ENCODE results near the gene TESK2. TPM values are rescaled to one million over a fixed set of nuclear protein-coding genes. Genes with fewer than 3 reads are reported as not detected.

TESK2 gene
- total and polyA plus RNA-seq, 2 of the 13 experiments (the other 11 are each of a cell fraction or from before 2014, with no cell fraction given) = 5.5 to 9.6 TPM

GRCh38 chr1:45512641-45513054, 21.7 kb upstream of the TESK2 start (continued):
- peak; percentile 48; the same call in 1 of the 2 replicates for TF ChIP-seq TARDBP (CRISPR knock-in tag; IDR thresholded peaks at IDR 0.05)

GRCh38 chr1:45510972-45511527, 20.1 kb upstream of the TESK2 start:
- Histone ChIP-seq H3K27me3 (ENCODE audit: control insufficient read depth in 1 of 2, insufficient read depth in 2 of 2, low read length in 2 of 2) (no peaks in the 10 kb centered on the region), H3K4me2 (ENCODE audit: low read depth, low read length) (no peak overlapping the region), H4K20me1 (ENCODE audit: insufficient read depth, low read length) (peaks cover 37% of the 10 kb centered on the region), H2AFZ (ENCODE audit: low read length) (no peak overlapping the region), H3K9ac (ENCODE audit: insufficient read depth, low read depth, low read length) (no peak overlapping the region), H3K9me3 (ENCODE audit: low read length) (no peaks in the 10 kb centered on the region), H3K4me1 (ENCODE audit: insufficient read depth, low read length) (peaks cover 52% of the 10 kb centered on the region), H3K79me2 (ENCODE audit: insufficient read depth, low read length) (peaks cover 16% of the 10 kb centered on the region), H3K27ac (ENCODE audit: extremely low read length, insufficient read depth, low read length) (peak overlapping the region; percentile 8), H3K36me3 (replicated peaks in 1 of 2; ENCODE audit: control insufficient read depth in 1 of 2, insufficient read depth in 2 of 2, low read length in 2 of 2) (peaks cover 35 to 63% of the 10 kb centered on the region in 2 experiments), H3K4me3 (replicated peaks in 1 of 3; ENCODE audit: insufficient read depth in 1 of 3, low read depth in 2 of 3, low read length in 3 of 3) (no peak overlapping the region)
- DNase-seq (ENCODE audit: low spot score) (no peak), ATAC-seq (no peak), FAIRE-seq (no peak)
- in situ Hi-C loops (cut with HindIII; ENCODE audit: extremely low pct_ligation_motif_present, low pct_unique_long_range_greater_than_20kb) = loop anchor here (5.0 kb wide), 1 partner anchor 56 kb away; no protein-coding TSS in a partner anchor
- CTCF ChIA-PET (ENCODE audit: low intra/inter-chr PET ratio, low total read pairs) = interaction anchor here (3.6 kb wide), 1 partner anchor 58 kb away, joined by 49 read pairs; no protein-coding TSS in a partner anchor
- BruUV-seq (replicated peaks) = no TSS peak
- TF ChIP-seq POLR2G (IDR thresholded peaks at IDR 0.05; ENCODE audit: low read depth, low read length) (peak; percentile 8; the same call in 1 of the 2 replicates), STAT6 (CRISPR knock-in tag; IDR thresholded peaks at IDR 0.05; ENCODE audit: borderline replicate concordance) (no peak), POLR2AphosphoS5 (IDR thresholded peaks at IDR 0.05; ENCODE audit: low read depth, low read length) (0 out of 2 replicates have a peak, but pooled peaks have one; percentile 16), ZNF703 (CRISPR knock-in tag; IDR thresholded peaks at IDR 0.05; ENCODE audit: borderline replicate concordance) (no peak), RBM22 (optimal IDR thresholded peaks at IDR 0.05; ENCODE audit: low read length) (peak; percentile 83), ZNF766 (CRISPR knock-in tag; IDR thresholded peaks at IDR 0.05; ENCODE audit: borderline replicate concordance) (no peak), ZNF7 (CRISPR knock-in tag; IDR thresholded peaks at IDR 0.05) (no peak), PTBP1 (IDR thresholded peaks at IDR 0.05; ENCODE audit: low read depth, low read length, poor library complexity, severe bottlenecking) (no peak), KMT2A (CRISPR knock-in tag; IDR thresholded peaks at IDR 0.05) (no peak), RBFOX2 (IDR thresholded peaks at IDR 0.05; ENCODE audit: low read depth, low read length) (peak; percentile 66)
- 92% methylated on average over 4 of the region's 4 CpGs for WGBS (ENCODE audit: low lambda C conversion rate)
- POLR2A ChIA-PET = interaction anchor here (0.6 to 8.0 kb wide), 8 partner anchors 8 to 59 kb away, joined by 3 to 110 read pairs (median 12); partner anchors contain the start of genes CCDC163, MMACHC, PRDX1 and TESK2
- intact Hi-C loops (cut with micrococcal nuclease; ENCODE audit: unreplicated experiment) = no loop called here
